NB4 (cell line): ENCODE data around the gene KRTAP10-8.

Experiments
- DNase-seq: peaks from one replicate; pipeline ENCODE4 v3.0.0; 2010; ENCODE audit warnings: low read depth
- H3K4me3 ChIP-seq: one replicate; pipeline ENCODE4 v1.5.1; 2011; ENCODE audit warnings: mild to moderate bottlenecking, low read depth, low read length, moderate library complexity
- MYC ChIP-seq: IDR thresholded peaks from 2 replicates; pipeline ENCODE4 v1.6.1; 2011; ENCODE audit warnings: low read depth, low read length
- POLR2A ChIP-seq: IDR thresholded peaks from 2 replicates; pipeline ENCODE4 v1.6.1; 2011; ENCODE audit warnings: mild to moderate bottlenecking; ENCODE audit not compliant: insufficient read length; ENCODE audit errors: extremely low read depth
- TF ChIP-seq, protein P1 (sequence below): IDR thresholded peaks from 2 replicates; pipeline ENCODE4 v1.6.1; 2011; ENCODE audit warnings: low read depth, low read length
- TF ChIP-seq, protein P2 (sequence below): IDR thresholded peaks from one replicate; pipeline ENCODE4 v1.5.1; 2012; ENCODE audit warnings: low read depth, low read length

The KRTAP10-8 gene

DNA sequence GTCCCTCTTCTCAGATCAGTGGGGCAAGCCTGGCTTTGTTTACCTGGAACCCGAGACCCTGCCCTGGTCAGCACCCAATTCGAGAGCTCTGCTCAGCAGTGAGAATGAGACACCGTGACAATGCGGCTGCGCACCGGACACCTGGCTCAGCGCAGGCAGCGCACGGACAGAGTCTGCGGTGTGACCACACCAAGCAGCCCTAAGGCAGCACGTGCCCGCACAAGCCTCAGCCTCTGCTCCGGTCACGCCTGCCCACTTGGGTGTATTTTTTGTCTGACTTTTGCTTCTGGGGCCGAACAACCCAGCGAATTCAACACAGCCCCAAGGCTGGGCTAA, 4.7 kb downstream of the KRTAP10-8 start:
- no peak for DNase-seq
- no peak overlapping the region for H3K4me3 ChIP-seq
- TF ChIP-seq POLR2A (no peak), MYC (no peak)

DNA sequence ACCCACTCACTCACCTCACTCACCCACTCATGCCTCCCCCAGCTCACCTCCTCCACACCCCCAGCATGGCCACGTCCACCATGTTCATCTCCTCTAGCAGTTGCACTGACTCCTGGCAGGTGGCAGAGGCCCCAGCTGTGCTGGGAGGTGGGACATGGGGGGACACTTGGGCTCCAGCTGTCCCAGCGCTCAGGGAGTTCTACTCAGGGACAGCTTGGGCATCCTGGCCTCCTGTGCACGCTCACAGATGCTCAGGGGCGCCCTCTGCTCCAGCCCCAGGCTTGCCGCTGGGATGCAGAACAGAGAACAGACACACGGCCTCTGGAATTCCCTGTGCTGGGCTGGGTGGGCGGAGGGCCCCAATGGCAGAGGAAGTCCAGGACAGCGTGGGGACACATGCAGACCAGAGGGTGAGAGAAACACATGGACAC, 5.2 kb downstream of the KRTAP10-8 start:
- H3K4me3 ChIP-seq, result no peak overlapping the region
- no peak for DNase-seq
- no peak for TF ChIP-seq MYC
- TF ChIP-seq, protein P1, sequence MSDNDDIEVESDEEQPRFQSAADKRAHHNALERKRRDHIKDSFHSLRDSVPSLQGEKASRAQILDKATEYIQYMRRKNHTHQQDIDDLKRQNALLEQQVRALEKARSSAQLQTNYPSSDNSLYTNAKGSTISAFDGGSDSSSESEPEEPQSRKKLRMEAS, result no peak
- TF ChIP-seq POLR2A, result no peak
- TF ChIP-seq, protein P2, sequence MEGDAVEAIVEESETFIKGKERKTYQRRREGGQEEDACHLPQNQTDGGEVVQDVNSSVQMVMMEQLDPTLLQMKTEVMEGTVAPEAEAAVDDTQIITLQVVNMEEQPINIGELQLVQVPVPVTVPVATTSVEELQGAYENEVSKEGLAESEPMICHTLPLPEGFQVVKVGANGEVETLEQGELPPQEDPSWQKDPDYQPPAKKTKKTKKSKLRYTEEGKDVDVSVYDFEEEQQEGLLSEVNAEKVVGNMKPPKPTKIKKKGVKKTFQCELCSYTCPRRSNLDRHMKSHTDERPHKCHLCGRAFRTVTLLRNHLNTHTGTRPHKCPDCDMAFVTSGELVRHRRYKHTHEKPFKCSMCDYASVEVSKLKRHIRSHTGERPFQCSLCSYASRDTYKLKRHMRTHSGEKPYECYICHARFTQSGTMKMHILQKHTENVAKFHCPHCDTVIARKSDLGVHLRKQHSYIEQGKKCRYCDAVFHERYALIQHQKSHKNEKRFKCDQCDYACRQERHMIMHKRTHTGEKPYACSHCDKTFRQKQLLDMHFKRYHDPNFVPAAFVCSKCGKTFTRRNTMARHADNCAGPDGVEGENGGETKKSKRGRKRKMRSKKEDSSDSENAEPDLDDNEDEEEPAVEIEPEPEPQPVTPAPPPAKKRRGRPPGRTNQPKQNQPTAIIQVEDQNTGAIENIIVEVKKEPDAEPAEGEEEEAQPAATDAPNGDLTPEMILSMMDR, result no peak

DNA sequence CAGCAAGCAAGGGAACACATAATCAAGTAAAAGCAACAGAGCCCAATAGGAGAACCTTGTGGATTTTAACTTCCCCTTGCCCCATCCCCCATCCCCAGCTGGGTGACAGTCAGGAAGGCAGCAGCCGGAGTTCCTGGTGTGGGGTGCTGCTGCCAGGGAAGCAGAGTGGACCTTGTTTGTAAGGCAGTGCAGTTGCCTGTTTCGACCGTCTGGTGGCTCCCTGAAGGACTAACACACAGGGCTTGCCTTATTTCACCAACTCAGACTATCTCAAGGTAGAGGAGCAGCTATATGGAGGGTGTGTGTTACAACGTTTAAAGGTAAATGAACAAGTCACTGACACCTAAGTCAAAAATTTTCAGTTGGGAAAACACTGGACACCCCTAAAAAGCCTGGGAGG, 6.6 kb downstream of the KRTAP10-8 start:
- DNase-seq, result peak; percentile 25
- H3K4me3 ChIP-seq, result no peak overlapping the region
- TF ChIP-seq, protein P1, result no peak
- no peak for TF ChIP-seq MYC

DNA sequence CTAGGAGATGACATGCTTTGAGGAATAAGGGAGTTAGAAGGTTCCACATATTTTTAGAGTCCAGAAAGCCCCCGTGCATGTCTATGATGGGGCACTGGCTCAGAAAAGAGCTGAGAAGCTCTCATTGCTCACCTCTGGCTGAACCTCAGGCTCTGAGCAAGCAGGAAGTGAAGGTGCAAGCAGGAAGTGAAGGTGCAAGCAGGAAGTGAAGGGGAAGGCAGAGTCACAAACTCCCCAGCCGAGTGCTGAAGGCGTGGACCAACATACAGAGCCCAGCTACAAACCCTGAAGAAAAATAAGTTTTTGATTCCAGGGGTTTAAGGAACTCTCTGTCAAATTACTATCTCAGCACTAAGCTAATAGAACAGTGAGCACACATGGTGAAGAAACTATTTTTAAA, 7.0 kb downstream of the KRTAP10-8 start:
- H3K4me3 ChIP-seq, result no peak overlapping the region
- no peak for DNase-seq
- TF ChIP-seq MYC (no peak), POLR2A (no peak)
- TF ChIP-seq, protein P2, result no peak

DNA sequence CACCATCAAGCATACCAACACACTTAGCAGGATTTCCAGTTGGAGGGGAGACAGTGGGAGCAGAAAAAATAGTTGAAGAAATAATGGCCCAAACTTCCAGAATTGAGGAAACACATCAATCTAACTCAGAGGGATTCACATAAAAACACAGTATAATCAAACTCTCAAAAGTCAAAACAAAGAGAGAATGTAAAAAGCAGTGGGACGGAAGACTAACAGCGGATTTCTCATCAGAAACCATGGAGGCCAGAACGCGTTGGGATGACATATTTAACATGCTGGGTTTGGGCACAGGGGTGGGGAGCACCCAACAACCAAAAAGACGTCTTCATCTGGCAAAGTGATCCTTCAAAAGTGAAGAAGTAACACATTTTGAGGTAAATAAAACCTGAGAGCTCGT, 8.0 kb downstream of the KRTAP10-8 start:
- no peak for DNase-seq
- TF ChIP-seq, protein P1, result no peak
- TF ChIP-seq, protein P2, result no peak
- TF ChIP-seq POLR2A, result no peak
- H3K4me3 ChIP-seq, result no peak overlapping the region

DNA sequence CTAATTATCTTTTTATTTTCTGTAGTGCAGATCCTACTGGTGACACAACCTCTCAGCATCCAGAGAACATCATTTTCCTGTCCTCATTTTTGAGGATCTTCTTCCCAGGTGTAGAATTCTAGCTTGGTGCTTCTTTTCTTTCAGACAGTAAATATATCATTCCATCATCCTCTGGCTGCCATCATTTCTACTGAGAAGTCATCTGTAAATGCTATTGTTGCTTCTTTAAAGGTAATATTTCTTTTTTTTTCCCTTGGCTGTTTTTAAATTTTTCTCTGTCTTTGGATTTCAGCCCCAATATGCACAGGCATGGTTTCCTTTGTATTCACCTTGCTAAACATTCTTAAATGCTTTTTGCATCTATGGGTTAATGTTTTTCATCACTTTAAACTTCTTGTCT, 11.7 kb downstream of the KRTAP10-8 start:
- no peak overlapping the region for H3K4me3 ChIP-seq
- no peak for DNase-seq

DNA sequence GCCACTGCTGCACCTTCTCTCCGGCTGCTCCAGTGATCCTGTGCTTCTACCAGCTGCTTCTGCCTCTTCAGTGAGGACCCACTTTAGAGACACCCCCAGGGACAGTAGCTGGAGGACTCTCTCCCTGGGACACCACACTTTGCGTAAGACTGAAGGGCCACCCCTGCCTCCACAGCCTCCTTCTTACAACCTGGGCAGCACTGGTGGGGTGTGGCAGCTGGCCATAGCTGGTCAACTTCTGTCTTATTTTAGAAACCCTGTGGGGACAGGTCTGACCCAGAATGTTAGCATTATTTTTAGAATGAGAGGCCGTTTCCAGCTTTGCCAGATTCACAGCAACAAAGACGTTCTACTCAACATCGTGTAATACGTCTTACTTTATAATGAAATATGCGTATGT, 13.9 kb downstream of the KRTAP10-8 start:
- no peak overlapping the region for H3K4me3 ChIP-seq
- DNase-seq, result no peak
- TF ChIP-seq, protein P1, result no peak
- TF ChIP-seq, protein P2, result no peak
- TF ChIP-seq MYC (no peak), POLR2A (no peak)

More for the DNA sequence above, 11.7 kb downstream of the KRTAP10-8 start:
- no peak for TF ChIP-seq POLR2A
- TF ChIP-seq, protein P1, result no peak
- TF ChIP-seq MYC, result no peak
- TF ChIP-seq, protein P2, result no peak
